Germinal center (tissue), 1 donor: ENCODE results near the gene PRM3.
"Not testable (repeated sequence)": the region's sequence is repeated elsewhere in the genome, so short reads cannot be mapped to it uniquely, and the experiment has no call there.

Experiments
- DNase-seq: peaks from one replicate; pipeline ENCODE4 v3.0.0; 2012; ENCODE audit warnings: mixed read lengths, low spot score

PRM3 gene

GRCh38 chr16:11303405-11304138 is 30.1 kb upstream of the PRM3 start:
- no peak for DNase-seq

GRCh38 chr16:11302977-11303376 is 29.5 kb upstream of the PRM3 start:
- DNase-seq = no peak

- DNase-seq = no peak
These were observed 28.4 kb upstream of the PRM3 start for GRCh38 chr16:11301645-11302501.

GRCh38 chr16:11300560-11300892 is 27.1 kb upstream of the PRM3 start:
- no peak for DNase-seq

- no peak for DNase-seq
These were observed 26.6 kb upstream of the PRM3 start for GRCh38 chr16:11299865-11300559.

- peak; percentile 19 for DNase-seq
These were observed 25.6 kb upstream of the PRM3 start for GRCh38 chr16:11298950-11299547.

- DNase-seq = no peak
These were observed 24.9 kb upstream of the PRM3 start for GRCh38 chr16:11298143-11298900.

GRCh38 chr16:11297492-11298142 is 24.2 kb upstream of the PRM3 start:
- DNase-seq = peak; percentile 87

GRCh38 chr16:11296706-11297491 is 23.5 kb upstream of the PRM3 start:
- DNase-seq = peak; percentile 37

- no peak for DNase-seq
These were observed 22.9 kb upstream of the PRM3 start for GRCh38 chr16:11296351-11296705.

- no peak for DNase-seq
These were observed 22.2 kb upstream of the PRM3 start for GRCh38 chr16:11295672-11296071.

- DNase-seq = no peak
These were observed 18.8 kb upstream of the PRM3 start for GRCh38 chr16:11292076-11292748.

- DNase-seq = no peak
These were observed 17.8 kb upstream of the PRM3 start for GRCh38 chr16:11291091-11291703.

- DNase-seq = no peak
These were observed 16.9 kb upstream of the PRM3 start for GRCh38 chr16:11290102-11290893.

GRCh38 chr16:11289696-11290095 is 16.3 kb upstream of the PRM3 start:
- not testable (repeated sequence) for DNase-seq

GRCh38 chr16:11289202-11289601 is 15.8 kb upstream of the PRM3 start:
- DNase-seq = no peak

- DNase-seq = no peak
These were observed 12.4 kb upstream of the PRM3 start for GRCh38 chr16:11285842-11286241.

- DNase-seq = no peak
These were observed 10.4 kb upstream of the PRM3 start for GRCh38 chr16:11283820-11284248.
